Renal pelvis (tissue), 4 donors: ENCODE measurements around the gene LDLRAD4. TPM values are rescaled to one million over a fixed set of nuclear protein-coding genes. Genes with fewer than 3 reads are reported as not detected.
A peak's percentile ranks its signal among the peaks of the same experiment; 100 is the strongest.

Source experiments
- DNase-seq: peaks from one replicate; pipeline ENCODE4 v3.0.0-alpha.2; 2013
- polyA plus RNA-seq, 3 donors: library from polyadenylated mRNA; unstranded; fragments of 120-200 nt; gene quantifications; one replicate each; pipeline ENCODE4 v1.2.1, GENCODE V29; 2013; ENCODE audit not compliant: insufficient read length in 3 of 3

LDLRAD4 gene
- polyA plus RNA-seq, 3 donors, result 9.0 to 11.3 (median 10.6) TPM

GRCh38 chr18:13302457-13303225, 84.1 kb downstream of the LDLRAD4 start:
- peak; percentile 85 for DNase-seq

- no peak for DNase-seq
These were observed 85.3 kb downstream of the LDLRAD4 start for GRCh38 chr18:13303756-13304364.

GRCh38 chr18:13305301-13305700, 86.7 kb downstream of the LDLRAD4 start:
- DNase-seq, result no peak

GRCh38 chr18:13306583-13306982, 88.0 kb downstream of the LDLRAD4 start:
- DNase-seq, result no peak

GRCh38 chr18:13308369-13308768, 89.8 kb downstream of the LDLRAD4 start:
- DNase-seq, result no peak

GRCh38 chr18:13309031-13309747, 90.6 kb downstream of the LDLRAD4 start:
- no peak for DNase-seq

- no peak for DNase-seq
These were observed 91.4 kb downstream of the LDLRAD4 start for GRCh38 chr18:13309748-13310670.

- DNase-seq, result no peak
These were observed 92.6 kb downstream of the LDLRAD4 start for GRCh38 chr18:13311193-13311592.

GRCh38 chr18:13312515-13312914, 94.0 kb downstream of the LDLRAD4 start:
- DNase-seq, result no peak

- DNase-seq, result no peak
These were observed 94.6 kb downstream of the LDLRAD4 start for GRCh38 chr18:13313006-13313686.

- DNase-seq, result no peak
These were observed 96.4 kb downstream of the LDLRAD4 start for GRCh38 chr18:13315000-13315399.

GRCh38 chr18:13316063-13316462, 97.5 kb downstream of the LDLRAD4 start:
- DNase-seq, result no peak

GRCh38 chr18:13317801-13318200, 99.2 kb downstream of the LDLRAD4 start:
- no peak for DNase-seq

GRCh38 chr18:13318731-13319501, 100.4 kb downstream of the LDLRAD4 start:
- DNase-seq, result no peak

- no peak for DNase-seq
These were observed 101.1 kb downstream of the LDLRAD4 start for GRCh38 chr18:13319629-13320028.

- DNase-seq, result no peak
These were observed 101.5 kb downstream of the LDLRAD4 start for GRCh38 chr18:13320096-13320495.

- no peak for DNase-seq
These were observed 102.4 kb downstream of the LDLRAD4 start for GRCh38 chr18:13320891-13321425.

- no peak for DNase-seq
These were observed 103.4 kb downstream of the LDLRAD4 start for GRCh38 chr18:13321923-13322322.

GRCh38 chr18:13323186-13323585, 104.6 kb downstream of the LDLRAD4 start:
- no peak for DNase-seq

GRCh38 chr18:13324880-13325279, 106.3 kb downstream of the LDLRAD4 start:
- DNase-seq, result no peak
